K562 (cell line): ENCODE results near the gene PRPH2. TPM values are rescaled to one million over a fixed set of nuclear protein-coding genes. Genes with fewer than 3 reads are reported as not detected.
A peak's percentile ranks its signal among the peaks of the same experiment; 100 is the strongest.

ENCODE experiments used
- ATAC-seq: fragments of 200-7000 bp; cut with Tn5 transposase; 3 replicates; pipeline ENCODE4 v1.9.1; 2020; ENCODE audit warnings: moderate library complexity
- Bru-seq: library from RNA; stranded (reverse); fragments of 400-500 nt; gene quantifications from one replicate; lab custom pipeline; 2021; lab: Mats Ljungman, UMichigan
- BruChase-seq, 2 experiments: library from RNA; stranded (reverse); fragments of 400-500 nt; gene quantifications; one replicate each; lab custom pipeline; 2021; lab: Mats Ljungman, UMichigan
- BruUV-seq: library from RNA; stranded (reverse); fragments of 400-500 nt; replicated peaks from 2 replicates; lab custom pipeline; 2021; lab: Mats Ljungman, UMichigan
- CTCF ChIA-PET: fragments of 300-600 bp; formaldehyde crosslinking; extraction: SDS; loops from one replicate; lab custom pipeline; 2021; ENCODE audit warnings: low intra/inter-chr PET ratio; lab: Yijun Ruan, JAX
- POLR2A ChIA-PET: fragments of 300-600, 350-650 bp; sonication (Branson Sonifier 250); formaldehyde crosslinking; extraction: SDS; loops from one replicate; lab custom pipeline; 2021; ENCODE audit warnings: antibody characterized with exemption, inconsistent platforms; lab: Yijun Ruan, JAX
- DNase-seq, 4 experiments: peaks; one replicate each; pipeline versions ENCODE4 v3.0.0 to v3.0.0-alpha.2; 2011 to 2018; ENCODE audit warnings: low spot score in 3 of 4, mixed read lengths in 3 of 4; ENCODE audit errors: extremely low read depth in 1 of 4
- FAIRE-seq: peaks from 2 replicates; lab custom pipeline; 2011; peaks lifted over from hg19 to GRCh38; lab: Jason Lieb, UNC
- H2AFZ ChIP-seq: 2 replicates; pipeline ENCODE4 v1.6.0; 2011; ENCODE audit warnings: low read depth, low read length, control low read depth, inconsistent platforms
- H3K27ac ChIP-seq: fragments of 200-600 bp; 3 replicates; pipeline ENCODE4 v1.8.0; 2011; ENCODE audit warnings: low read depth, mild to moderate bottlenecking, control low read depth, inconsistent platforms, low read length, moderate library complexity, mixed read lengths; ENCODE audit errors: extremely low read depth
- H3K27me3 ChIP-seq, 2 experiments: fragments of 300-600 bp in 1 of 2; 2 replicates in 1 of 2; 3 replicates in 1 of 2; pipeline versions ENCODE4 v1.6.0 to v1.8.0; 2011; ENCODE audit warnings: inconsistent platforms in 2 of 2, low read length in 2 of 2, mild to moderate bottlenecking in 1 of 2, mixed read lengths in 1 of 2, moderate library complexity in 1 of 2; ENCODE audit not compliant: control insufficient read depth in 2 of 2, insufficient read depth in 2 of 2
- H3K36me3 ChIP-seq: fragments of 300-600 bp; 3 replicates; pipeline ENCODE4 v1.8.0; 2011; ENCODE audit warnings: mild to moderate bottlenecking, low read length, inconsistent platforms; ENCODE audit not compliant: control insufficient read depth, insufficient read depth
- H3K4me1 ChIP-seq, 2 experiments: fragments of 200-600 bp in 1 of 2; replicated peaks in 1 of 2; 2 replicates in 1 of 2; 3 replicates in 1 of 2; pipeline versions ENCODE4 v1.5.1 to v1.8.0; 2011; ENCODE audit warnings: inconsistent platforms in 2 of 2, low read length in 2 of 2, mild to moderate bottlenecking in 1 of 2, mixed read lengths in 1 of 2, moderate library complexity in 1 of 2; ENCODE audit not compliant: control insufficient read depth in 2 of 2, insufficient read depth in 2 of 2
- H3K4me2 ChIP-seq: 2 replicates; pipeline ENCODE4 v1.6.1; 2011; ENCODE audit warnings: low read length, control low read depth, inconsistent platforms, mixed read lengths; ENCODE audit not compliant: insufficient read depth
- H3K4me3 ChIP-seq: fragments of 200-600 bp; sonication (generic), shearing (Covaris generic); 2 replicates; pipeline ENCODE4 v1.5.1; 2016; ENCODE audit warnings: control low read depth, inconsistent platforms
- H3K79me2 ChIP-seq: fragments of 200-600 bp; 3 replicates; pipeline ENCODE4 v1.8.0; 2011; ENCODE audit warnings: low read length, inconsistent platforms; ENCODE audit not compliant: control insufficient read depth, insufficient read depth
- H3K9ac ChIP-seq, 2 experiments: 2 replicates each; pipeline versions ENCODE4 v1.6.0 to v1.6.1; 2011; ENCODE audit warnings: low read depth in 2 of 2, low read length in 2 of 2, control low read depth in 1 of 2, inconsistent platforms in 1 of 2, mild to moderate bottlenecking in 1 of 2, mixed read lengths in 1 of 2; ENCODE audit not compliant: insufficient read depth in 1 of 2
- H3K9me1 ChIP-seq: one replicate; pipeline ENCODE4 v1.6.0; 2011; ENCODE audit warnings: inconsistent platforms, mild to moderate bottlenecking, low read length, moderate library complexity; ENCODE audit not compliant: control insufficient read depth, insufficient read depth
- H3K9me3 ChIP-seq: replicated peaks from 2 replicates; pipeline ENCODE4 v1.5.1; 2011; ENCODE audit warnings: low read depth, low read length, inconsistent platforms; ENCODE audit not compliant: control insufficient read depth, insufficient read depth
- H4K20me1 ChIP-seq: replicated peaks from 2 replicates; pipeline ENCODE4 v1.6.1; 2011; ENCODE audit warnings: low read length, inconsistent platforms, mixed read lengths; ENCODE audit not compliant: control insufficient read depth, insufficient read depth
- CEBPG ChIP-seq, 3 experiments: fragments of 200-800 bp in 1 of 3; sonication (Bioruptor generic) in 1 of 3; sonication (generic) in 1 of 3; formaldehyde crosslinking in 1 of 3; IDR thresholded peaks in 2 of 3; conservative IDR thresholded peaks in 1 of 3; 2 replicates each; pipeline versions ENCODE4 v1.6.1 to v1.8.0; 2016 to 2022; ENCODE audit warnings: missing compliant biosample characterization in 2 of 3, missing genetic modification characterization in 2 of 3, mild to moderate bottlenecking in 1 of 3, missing genetic modification reagents in 1 of 3
- CHD1 ChIP-seq: fragments of 200-600 bp; sonication (generic); IDR thresholded peaks from one replicate; pipeline ENCODE4 v1.6.1; 2012; ENCODE audit warnings: mild to moderate bottlenecking, moderate library complexity, low read length, inconsistent platforms
- E2F1 ChIP-seq: sonication (generic); formaldehyde crosslinking; IDR thresholded peaks from 2 replicates; pipeline ENCODE4 v1.8.1; 2023; ENCODE audit warnings: mild to moderate bottlenecking, missing genetic modification reagents, moderate library complexity
- JUN ChIP-seq, 2 experiments: sonication (generic) in 1 of 2; formaldehyde crosslinking in 1 of 2; IDR thresholded peaks; 2 replicates each; pipeline versions ENCODE4 v1.6.1 to v1.8.0; 2012 to 2022; ENCODE audit warnings: borderline replicate concordance in 2 of 2, mild to moderate bottlenecking in 2 of 2, improper control_type of control experiment in 1 of 2, low read depth in 1 of 2, low read length in 1 of 2, missing genetic modification reagents in 1 of 2
- RBM34 ChIP-seq: fragments of 200-400 bp; formaldehyde crosslinking; IDR thresholded peaks from 2 replicates; pipeline ENCODE4 v1.6.1; 2018; ENCODE audit warnings: low read length, borderline replicate concordance; ENCODE audit not compliant: insufficient read depth
- SIX5 ChIP-seq, 2 experiments: IDR thresholded peaks; 2 replicates each; pipeline ENCODE4 v1.6.1; 2011; ENCODE audit warnings: low read length in 2 of 2, borderline replicate concordance in 1 of 2, low read depth in 1 of 2, mild to moderate bottlenecking in 1 of 2, moderate library complexity in 1 of 2; ENCODE audit not compliant: insufficient read depth in 1 of 2
- TEAD1 ChIP-seq, 2 experiments: fragments of 450-650 bp in 1 of 2; sonication (generic) in 1 of 2; formaldehyde crosslinking; IDR thresholded peaks; 2 replicates each; pipeline versions ENCODE4 v1.4.0 to v1.8.0; 2020 to 2022; ENCODE audit warnings: mild to moderate bottlenecking in 2 of 2, missing genetic modification reagents in 1 of 2
- ZKSCAN8 ChIP-seq: fragments of 200-800 bp; sonication (Bioruptor generic); IDR thresholded peaks from 2 replicates; pipeline ENCODE4 v1.6.1; 2016; ENCODE audit warnings: missing genetic modification characterization, missing compliant biosample characterization
- ZNF668 ChIP-seq: fragments of 250-450 bp; sonication (Bioruptor Pico); IDR thresholded peaks from 2 replicates; pipeline ENCODE4 v1.8.0; 2022; ENCODE audit warnings: mild to moderate bottlenecking, inconsistent platforms
- WGBS: fragments of 100-300 bp; shearing (Covaris generic); methylation state at CpG from one replicate; pipeline ENCODE4 v1.1.6; 2016; ENCODE audit warnings: low coverage, mixed read lengths; ENCODE audit not compliant: insufficient coverage; ENCODE audit errors: missing lambda C conversion rate; 5-methylcytosine and 5-hydroxymethylcytosine counted together
- in situ Hi-C: fragments of 300-500 bp; cut with MboI; formaldehyde crosslinking; loops from 4 replicates; pipeline ENCODE4 v1.15.0; 2018; ENCODE audit warnings: inconsistent platforms, mixed read lengths
- intact Hi-C: fragments of 100-400 bp; cut with micrococcal nuclease; formaldehyde crosslinking; loops from 2 replicates; pipeline ENCODE4 v1.14.2; 2022
- long read RNA-seq, 3 experiments: library from polyadenylated mRNA in 2 of 3; library from RNA in 1 of 3; unstranded in 2 of 3; stranded (forward) in 1 of 3; transcript quantifications; one replicate each; pipeline ENCODE4 v2.0.0, GENCODE V29; 2019 to 2022
- polyA minus RNA-seq, 3 experiments: library from RNA; depleted of rRNA, polyadenylated mRNA; stranded (reverse); fragments of >200 nt; gene quantifications; 2 replicates each; pipeline ENCODE4 v1.2.3, GENCODE V29; 2011
- polyA plus RNA-seq, 8 experiments: library from polyadenylated mRNA; depleted of rRNA in 4 of 8; stranded (reverse) in 5 of 8; unstranded in 3 of 8; fragments of >200 nt; fragmentation: Nextera tagmentation in 2 of 8; fragmentation: Illumina TruSeq in 1 of 8; extraction: Ambion mirVana in 2 of 8; extraction: Trizol in 1 of 8; gene quantifications; 2 replicates each; pipeline versions ENCODE4 v1.2.1 to v1.2.3, GENCODE V29; 2011 to 2014; ENCODE audit warnings: inconsistent platforms in 1 of 8, missing spikeins in 1 of 8
- total RNA-seq, 7 experiments: library from RNA; depleted of rRNA in 6 of 7; stranded (reverse); fragments of >200 nt in 6 of 7; fragmentation: Illumina TruSeq in 2 of 7; extraction: Trizol in 2 of 7; gene quantifications; 2 replicates each; pipeline versions ENCODE4 v1.2.1 to v1.2.3, GENCODE V29; 2011 to 2021; ENCODE audit warnings: low replicate concordance in 1 of 7
- TF ChIP-seq, protein P1 (sequence below), 2 experiments: fragments of 450-650 bp; IDR thresholded peaks; 2 replicates each; pipeline ENCODE4 v1.6.1; 2016
- TF ChIP-seq, protein P2 (sequence below): fragments of 450-650 bp; IDR thresholded peaks from 2 replicates; pipeline ENCODE4 v1.6.1; 2016; ENCODE audit warnings: low read depth, mild to moderate bottlenecking, moderate library complexity

Gene PRPH2, protein sequence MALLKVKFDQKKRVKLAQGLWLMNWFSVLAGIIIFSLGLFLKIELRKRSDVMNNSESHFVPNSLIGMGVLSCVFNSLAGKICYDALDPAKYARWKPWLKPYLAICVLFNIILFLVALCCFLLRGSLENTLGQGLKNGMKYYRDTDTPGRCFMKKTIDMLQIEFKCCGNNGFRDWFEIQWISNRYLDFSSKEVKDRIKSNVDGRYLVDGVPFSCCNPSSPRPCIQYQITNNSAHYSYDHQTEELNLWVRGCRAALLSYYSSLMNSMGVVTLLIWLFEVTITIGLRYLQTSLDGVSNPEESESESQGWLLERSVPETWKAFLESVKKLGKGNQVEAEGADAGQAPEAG
- not detected in 2 replicates for total RNA-seq (2011; cell fraction: chromatin; rRNA removed; ENCODE audit: low replicate concordance)
- 0.33 TPM in 1 of 2 replicates, not detected in the other for total RNA-seq (2011; cell fraction: nucleolus; rRNA removed)
- total RNA-seq (2011; cell fraction: nucleoplasm; rRNA removed): not detected in 2 replicates
- 0.04 TPM in 1 of 2 replicates, not detected in the other for total RNA-seq (2014; rRNA removed)
- not detected in 2 replicates for total RNA-seq (2014; rRNA removed; fragmentation: Illumina TruSeq; extraction: Trizol)
- 0.04 TPM in 1 of 2 replicates, not detected in the other for total RNA-seq (2015; rRNA removed; fragmentation: Illumina TruSeq; extraction: Trizol)
- total RNA-seq (2021): 0.09 TPM in 1 of 2 replicates, not detected in the other
- 0.03 and 0.04 TPM in 2 replicates for polyA plus RNA-seq (2011; rRNA removed)
- polyA plus RNA-seq (2011; cell fraction: cytosol; rRNA removed): 0.03 and 0.04 TPM in 2 replicates
- polyA plus RNA-seq (2011; cell fraction: nucleus; rRNA removed): not detected in 2 replicates
- polyA plus RNA-seq (2012): 0.08 and 0.11 TPM in 2 replicates
- 0.03 and 0.10 TPM in 2 replicates for polyA plus RNA-seq (2014; fragmentation: Illumina TruSeq; extraction: Trizol)
- under 1 TPM; 0.03 to 0.11 TPM for polyA plus RNA-seq (2014; fragmentation: Nextera tagmentation; extraction: Ambion mirVana)
- polyA plus RNA-seq (2014; rRNA removed): 0.26 TPM in 1 of 2 replicates, not detected in the other
- 0.06 TPM in 1 of 2 replicates, not detected in the other for polyA minus RNA-seq (2011; rRNA and poly(A)+ RNA removed)
- polyA minus RNA-seq (2011; cell fraction: cytosol; rRNA and poly(A)+ RNA removed): not detected in 2 replicates
- 0.11 TPM in 1 of 2 replicates, not detected in the other for polyA minus RNA-seq (2011; cell fraction: nucleus; rRNA and poly(A)+ RNA removed)
- Bru-seq, nascent RNA: percentile 15 among the genes with signal in this experiment
- percentile 11 among the genes with signal in this experiment for BruChase-seq, experiment 1, labeled RNA remaining after a 2-hour chase
- BruChase-seq, experiment 2, labeled RNA remaining after a 6-hour chase: percentile 12 among the genes with signal in this experiment
- long read RNA-seq, experiment 1, partial matches to known transcripts: 0 of 1 reads
- long read RNA-seq, experiment 1, other reads (novel, unspliced or antisense): 1 of 1 reads
- long read RNA-seq, experiment 2: 0 reads
- long read RNA-seq, experiment 3: 0 reads

DNA sequence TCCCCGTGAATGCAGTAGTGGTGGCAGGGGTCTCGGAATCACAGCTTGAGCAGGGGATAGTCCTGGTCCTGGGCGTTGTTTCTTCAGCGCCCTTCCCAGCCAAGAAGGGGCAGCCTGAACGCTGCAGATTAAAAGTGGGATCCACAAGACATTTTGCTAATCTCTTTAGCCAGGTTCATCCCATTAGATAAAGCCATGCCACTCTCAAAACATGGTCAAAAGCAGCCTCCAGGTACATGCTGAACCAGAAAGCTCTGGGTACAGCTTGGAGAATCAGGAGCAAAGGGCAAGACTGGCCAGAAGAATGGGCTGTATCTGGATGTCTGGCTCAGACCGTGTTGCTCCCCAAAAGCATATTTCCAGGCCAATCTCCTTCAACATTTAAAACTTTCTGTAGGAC is at the start of gene PRPH2:
TSS of gene PRPH2 (minus strand) at position 101 of the 400 bp plus-strand sequence. CDS start 263 bp downstream, outside the sequence.
- H3K27me3 ChIP-seq: peaks cover 20 to 33% of the 10 kb centered on the region in 2 experiments
- peaks cover 6% of the 10 kb centered on the region for H3K9me1 ChIP-seq
- H3K4me1 ChIP-seq: peaks cover 6 to 7% of the 10 kb centered on the region in 2 experiments; a peak in 4 of 5 replicates
- H3K27ac ChIP-seq: no peak within 1 kb of the TSS
- POLR2A ChIA-PET: interaction anchor here (0.7 kb wide), 1 partner anchor 68 kb away, joined by 3 read pairs; no protein-coding TSS in a partner anchor
- intact Hi-C loops (loop anchor here (10.0 kb wide), 1 partner anchor 458 kb away; no protein-coding TSS in a partner anchor), in situ Hi-C loops (no loop called here)
- H4K20me1 ChIP-seq: no peaks in the 10 kb centered on the region
- ATAC-seq: no peak
- no peaks in the 10 kb centered on the region for H3K36me3 ChIP-seq
- DNase-seq: no peak
- no peak for FAIRE-seq
- CTCF ChIA-PET: no interaction called here
- 0 out of 2 replicates have a peak within 1 kb of the TSS, but pooled peaks have one; percentile 12 for H2AFZ ChIP-seq
- no peaks in the 10 kb centered on the region for H3K79me2 ChIP-seq
- H3K9me3 ChIP-seq: no peaks in the 10 kb centered on the region
- no TSS peak for BruUV-seq
- no peak within 1 kb of the TSS for H3K4me2 ChIP-seq
- 9% methylated on average over 6 of the region's 6 CpGs for WGBS
- H3K9ac ChIP-seq: peak within 1 kb of the TSS in 1 of 2 experiments; percentile 44; a peak in 1 of 4 replicates
- H3K4me3 ChIP-seq: no peak within 1 kb of the TSS
- no peak for TF ChIP-seq JUN (IDR thresholded peaks at IDR 0.05; ENCODE audit: borderline replicate concordance, low read depth, low read length)
- TF ChIP-seq JUN (CRISPR knock-in tag; IDR thresholded peaks at IDR 0.05; ENCODE audit: borderline replicate concordance): no peak
- no peak for TF ChIP-seq RBM34
- no peak for TF ChIP-seq SIX5 (IDR thresholded peaks at IDR 0.05; ENCODE audit: borderline replicate concordance in 1 of 2, insufficient read depth in 1 of 2, low read depth in 1 of 2, low read length in 2 of 2)
- no peak for TF ChIP-seq CHD1
- TF ChIP-seq CEBPG (CRISPR knock-in tag; IDR thresholded peaks at IDR 0.05): no peak
- no peak for TF ChIP-seq CEBPG (tag; conservative IDR thresholded peaks at IDR 0.05 in 1 of 2, IDR thresholded peaks at IDR 0.05 in 1 of 2)
- TF ChIP-seq, protein P1, sequence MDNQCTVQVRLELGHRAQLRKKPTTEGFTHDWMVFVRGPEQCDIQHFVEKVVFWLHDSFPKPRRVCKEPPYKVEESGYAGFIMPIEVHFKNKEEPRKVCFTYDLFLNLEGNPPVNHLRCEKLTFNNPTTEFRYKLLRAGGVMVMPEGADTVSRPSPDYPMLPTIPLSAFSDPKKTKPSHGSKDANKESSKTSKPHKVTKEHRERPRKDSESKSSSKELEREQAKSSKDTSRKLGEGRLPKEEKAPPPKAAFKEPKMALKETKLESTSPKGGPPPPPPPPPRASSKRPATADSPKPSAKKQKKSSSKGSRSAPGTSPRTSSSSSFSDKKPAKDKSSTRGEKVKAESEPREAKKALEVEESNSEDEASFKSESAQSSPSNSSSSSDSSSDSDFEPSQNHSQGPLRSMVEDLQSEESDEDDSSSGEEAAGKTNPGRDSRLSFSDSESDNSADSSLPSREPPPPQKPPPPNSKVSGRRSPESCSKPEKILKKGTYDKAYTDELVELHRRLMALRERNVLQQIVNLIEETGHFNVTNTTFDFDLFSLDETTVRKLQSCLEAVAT (IDR thresholded peaks at IDR 0.05): no peak
- no peak for TF ChIP-seq ZKSCAN8 (CRISPR knock-in tag)
- TF ChIP-seq TEAD1 (CRISPR knock-in tag; IDR thresholded peaks at IDR 0.05): no peak
- TF ChIP-seq E2F1: no peak
- TF ChIP-seq, protein P2, sequence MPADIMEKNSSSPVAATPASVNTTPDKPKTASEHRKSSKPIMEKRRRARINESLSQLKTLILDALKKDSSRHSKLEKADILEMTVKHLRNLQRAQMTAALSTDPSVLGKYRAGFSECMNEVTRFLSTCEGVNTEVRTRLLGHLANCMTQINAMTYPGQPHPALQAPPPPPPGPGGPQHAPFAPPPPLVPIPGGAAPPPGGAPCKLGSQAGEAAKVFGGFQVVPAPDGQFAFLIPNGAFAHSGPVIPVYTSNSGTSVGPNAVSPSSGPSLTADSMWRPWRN: no peak
- TF ChIP-seq ZNF668: no peak
